DMS53 treated with DMSO at 0.1 percent for 48 hours (cell line): ENCODE results near the gene ZDHHC14.
"Not testable (repeated sequence)": the region's sequence is repeated elsewhere in the genome, so short reads cannot be mapped to it uniquely, and the experiment has no call there.

Source experiments
- DNase-seq: peaks from one replicate; lab custom pipeline; 2025; ENCODE audit not compliant: unreplicated experiment; lab: John Stamatoyannopoulos, UW

The ZDHHC14 gene

DNA sequence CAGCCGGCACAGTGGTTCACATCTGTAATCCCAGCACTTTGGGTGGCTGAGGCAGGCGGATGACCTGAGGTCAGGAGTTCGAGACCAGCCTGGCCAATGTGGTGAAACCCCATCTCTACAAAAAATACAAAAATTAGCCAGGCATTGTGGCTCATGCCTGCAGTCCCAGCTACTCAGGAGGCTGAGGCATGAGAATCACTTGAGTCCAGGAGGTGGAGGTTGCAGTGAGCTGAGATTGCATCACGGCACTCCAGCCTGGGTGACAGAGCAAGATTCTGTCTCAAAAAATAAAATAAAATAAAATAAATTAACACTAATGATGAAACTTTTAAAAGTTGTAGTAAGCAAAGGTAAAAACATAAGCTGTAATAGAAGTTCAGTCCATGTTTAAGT, 82.7 kb downstream of the ZDHHC14 start:
- DNase-seq, result not testable (repeated sequence)

DNA sequence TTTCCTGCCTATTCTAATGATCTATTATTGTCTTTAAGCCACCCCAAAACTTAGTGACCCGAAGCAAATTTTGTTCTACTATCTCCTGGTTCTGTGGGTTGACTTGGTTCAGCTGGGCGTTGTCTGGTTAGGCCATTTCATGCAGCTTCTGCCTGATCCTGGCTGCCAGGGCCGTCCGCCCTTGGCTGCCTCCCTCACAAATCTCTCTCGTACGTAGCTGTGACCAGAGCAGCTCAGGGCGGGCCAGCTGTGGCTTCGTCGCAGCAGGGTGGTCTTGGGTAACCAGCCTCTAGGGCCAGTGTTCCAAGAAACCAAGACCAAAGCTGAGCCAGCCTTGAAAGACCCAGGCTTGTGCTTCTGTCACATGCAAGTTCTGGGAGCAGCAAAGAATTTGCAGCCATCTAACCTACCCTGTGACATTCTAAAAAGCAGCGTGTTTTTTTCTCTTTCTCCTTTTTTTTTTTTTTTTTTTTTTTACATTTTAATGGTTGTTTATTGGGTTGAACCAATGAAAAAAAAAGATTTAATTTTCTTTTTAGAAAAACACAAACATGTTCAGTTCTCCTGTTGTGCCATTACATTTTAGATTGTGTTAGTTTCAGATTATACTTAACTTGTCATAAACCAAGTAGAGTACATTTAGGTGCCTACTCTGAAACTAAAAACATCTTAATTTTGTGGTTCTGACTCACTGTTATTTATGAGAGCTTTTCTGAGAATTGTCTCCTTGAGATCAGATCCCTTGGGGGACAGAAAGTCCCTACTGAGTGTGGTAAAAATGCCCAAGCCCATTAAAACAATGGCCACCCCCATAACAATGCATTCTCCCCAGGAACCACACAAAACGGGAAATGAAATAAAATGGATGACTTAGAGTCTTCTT, 83.9 kb downstream of the ZDHHC14 start:
- DNase-seq, result no peak

DNA sequence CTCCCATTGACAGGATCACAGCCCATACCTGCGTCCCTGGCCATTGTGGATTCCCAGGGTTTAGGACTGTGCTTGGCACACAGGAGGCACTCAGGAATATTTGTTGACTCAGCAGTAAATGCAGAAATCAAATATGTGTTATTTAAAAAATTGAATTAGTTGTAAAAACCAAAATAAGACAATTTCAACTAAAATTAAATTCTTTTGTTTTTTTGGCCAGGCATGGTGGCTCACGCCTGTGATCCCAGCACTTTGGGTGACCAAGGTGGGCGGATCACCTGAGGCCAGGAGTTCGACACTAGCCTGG, 85.3 kb downstream of the ZDHHC14 start:
- DNase-seq, result no peak

DNA sequence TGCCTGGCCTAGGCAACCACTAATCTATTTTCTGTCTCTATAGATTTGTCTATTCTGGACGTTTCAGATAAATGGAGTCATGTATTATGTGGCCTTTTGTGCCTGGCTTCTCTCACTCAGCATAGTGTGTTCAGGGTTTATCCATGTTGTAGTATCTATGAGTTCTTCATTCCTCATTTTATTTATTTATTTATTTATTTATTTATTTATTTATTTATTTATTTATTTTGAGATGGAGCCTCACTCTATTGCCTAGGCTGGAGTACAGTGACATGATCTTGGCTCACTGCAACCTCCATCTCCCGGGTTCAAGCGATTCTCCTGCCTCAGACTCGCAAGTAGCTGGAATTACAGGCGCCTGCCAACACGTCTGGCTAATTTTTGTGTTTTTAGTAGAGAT, 86.3 kb downstream of the ZDHHC14 start:
- DNase-seq, result not testable (repeated sequence)

DNA sequence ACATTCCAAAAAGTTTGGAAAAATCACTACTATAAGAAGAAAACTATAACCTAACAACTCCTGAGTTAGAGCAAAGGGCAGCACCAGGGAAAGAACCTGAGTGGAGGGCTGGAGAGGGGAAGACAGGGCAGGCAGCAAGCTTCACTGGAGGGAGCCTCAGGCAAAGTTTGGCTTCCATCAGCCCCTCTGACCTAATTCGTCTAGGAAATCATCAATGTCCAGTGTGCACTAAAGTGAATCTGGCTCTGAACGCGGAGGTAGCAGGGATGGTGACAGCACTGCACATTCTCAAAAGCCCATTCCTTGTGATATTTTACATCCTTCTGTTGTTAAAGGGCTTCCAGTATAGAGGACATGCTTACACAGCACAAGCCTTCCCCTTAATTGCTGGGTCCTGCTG, 87.1 kb downstream of the ZDHHC14 start:
- DNase-seq, result no peak

DNA sequence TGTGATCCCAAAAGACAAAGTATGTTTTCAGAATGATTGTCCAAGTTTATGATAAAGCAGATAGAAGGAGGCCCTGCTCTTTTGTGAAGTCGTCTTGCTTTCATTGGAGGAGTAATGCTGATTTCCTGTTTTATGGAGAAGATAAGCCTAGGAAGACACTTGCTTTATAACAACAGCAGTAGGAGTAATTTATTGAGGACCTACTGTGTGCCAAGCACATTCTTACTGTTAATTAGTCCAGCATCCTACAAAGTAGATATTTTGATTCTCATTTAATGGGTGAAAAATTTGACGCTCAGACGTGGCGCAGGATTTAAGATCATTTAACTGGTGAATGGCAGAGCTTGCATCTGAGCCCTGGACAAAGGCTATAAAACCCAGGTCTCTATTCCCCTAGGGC, 87.6 kb downstream of the ZDHHC14 start:
- no peak for DNase-seq

DNA sequence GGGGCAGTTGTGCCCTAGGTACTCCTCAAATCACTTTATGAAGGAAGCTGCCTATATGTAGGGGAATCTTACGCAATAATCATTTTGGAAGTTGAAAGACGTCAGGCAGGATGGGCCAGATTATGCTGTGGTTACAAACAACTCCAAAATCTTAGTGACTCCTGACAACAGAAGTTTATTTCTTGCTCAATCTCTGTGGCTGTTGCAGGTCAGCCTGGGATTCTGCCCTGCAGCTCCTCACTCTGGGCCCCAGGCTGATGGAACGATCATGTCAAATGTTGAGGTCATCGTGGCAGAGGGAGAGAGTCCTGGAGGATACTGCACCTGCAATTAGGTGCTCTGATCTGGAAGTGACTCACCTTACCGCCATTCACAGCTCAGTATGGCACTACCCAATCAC, 88.4 kb downstream of the ZDHHC14 start:
- DNase-seq, result no peak

DNA sequence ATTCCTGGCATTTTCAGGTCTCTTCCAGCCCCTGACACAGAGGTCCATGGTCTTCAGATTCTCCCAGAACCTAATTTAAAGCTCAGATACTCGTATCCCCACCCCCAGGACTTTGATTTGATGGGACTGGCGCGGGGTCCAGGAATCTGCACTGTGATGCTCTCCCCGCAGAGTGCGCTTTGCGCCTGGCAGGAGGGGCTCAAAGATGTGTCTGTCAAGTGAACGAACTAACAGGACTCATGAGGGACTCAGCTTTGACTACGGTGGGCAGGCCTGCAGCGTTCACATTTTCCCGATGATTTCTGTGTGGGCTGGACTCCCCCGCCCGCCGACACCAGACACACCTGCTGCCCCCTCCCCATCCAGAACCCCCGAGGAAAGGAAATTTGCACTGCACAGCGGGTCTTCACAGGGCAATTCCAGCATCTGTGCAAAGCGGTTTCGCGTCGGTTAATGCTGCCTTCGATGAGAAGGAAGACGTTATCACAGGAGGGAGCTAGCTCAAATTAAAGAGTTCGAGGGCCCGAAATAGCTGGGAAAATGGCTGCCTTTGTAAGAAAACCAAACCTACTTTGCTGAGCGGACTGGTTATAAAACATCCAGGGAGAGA, 90.2 kb downstream of the ZDHHC14 start:
- no peak for DNase-seq

DNA sequence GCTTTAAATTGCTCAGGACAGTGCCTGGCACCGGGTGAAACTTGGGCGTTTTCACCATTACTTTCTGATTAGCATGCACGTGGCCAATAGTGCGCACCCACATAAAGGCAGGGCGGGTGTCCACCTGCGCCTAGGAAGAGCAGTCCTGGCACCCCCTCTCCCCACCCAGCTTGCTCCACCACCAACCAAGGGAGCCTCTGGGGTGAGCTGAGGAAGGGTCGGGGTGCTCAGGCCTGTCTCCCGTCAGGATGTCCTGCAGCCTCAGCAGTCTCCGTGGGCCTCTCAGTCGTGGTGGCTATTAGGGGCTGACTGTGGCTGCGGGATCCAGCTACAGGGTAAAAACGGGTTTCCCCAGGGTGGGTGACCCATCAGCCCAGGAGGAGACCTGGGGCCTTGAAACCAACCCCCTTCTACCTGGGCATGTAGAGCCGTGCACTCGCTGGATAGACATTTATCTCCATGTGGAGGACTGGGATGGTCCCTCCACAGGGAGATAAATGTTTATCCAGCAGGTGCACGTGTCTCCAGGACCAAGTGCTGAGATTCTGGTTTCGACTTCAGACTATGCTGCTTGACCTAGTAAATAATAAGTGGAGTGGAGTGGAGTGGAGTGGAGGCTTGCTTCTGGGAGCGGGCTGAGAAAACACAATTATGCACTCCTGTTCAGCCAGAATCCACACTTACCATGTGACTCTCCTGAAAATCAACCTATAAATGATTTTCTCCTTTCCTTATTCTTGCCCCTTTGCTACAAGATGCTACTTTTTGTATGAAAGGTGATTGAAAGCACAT, 91.1 kb downstream of the ZDHHC14 start:
- DNase-seq, result no peak

DNA sequence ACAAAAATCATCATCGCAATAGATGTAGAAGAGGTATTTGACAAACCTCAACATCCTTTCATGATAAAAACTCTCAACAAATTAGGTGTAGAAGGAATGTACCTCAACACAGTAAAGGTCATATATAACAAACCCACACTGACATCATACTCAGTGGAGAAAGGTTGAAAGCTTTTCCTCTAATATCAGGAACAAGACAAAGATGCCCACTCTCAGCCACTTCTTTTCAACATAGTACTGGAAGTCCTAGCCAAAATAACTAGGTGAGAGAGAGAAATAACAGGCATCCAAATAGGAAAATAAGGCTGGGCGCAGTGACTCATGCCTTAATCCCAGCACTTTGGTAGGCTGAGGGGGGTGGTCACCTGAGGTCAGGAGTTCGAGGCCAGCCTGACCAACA, 95.8 kb downstream of the ZDHHC14 start:
- no peak for DNase-seq

DNA sequence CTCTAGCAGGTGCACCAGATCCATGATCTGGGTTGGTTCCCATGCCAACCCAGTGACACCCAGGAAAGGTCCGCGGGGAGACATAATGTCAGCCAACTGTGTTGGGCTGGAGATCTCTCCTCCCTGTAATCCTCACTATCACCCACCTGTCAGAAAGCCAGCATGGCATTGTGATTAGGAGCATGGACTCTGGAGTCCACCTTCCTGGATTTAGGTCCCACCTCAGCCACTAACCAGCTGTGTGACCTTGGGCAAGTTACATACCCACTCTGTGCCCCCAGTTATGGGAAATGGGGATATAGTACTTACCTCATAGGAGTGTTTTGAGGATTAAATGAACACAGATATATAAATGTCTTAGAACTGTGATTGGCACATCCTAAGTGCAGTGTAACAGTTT, 97.9 kb downstream of the ZDHHC14 start:
- DNase-seq, result no peak

DNA sequence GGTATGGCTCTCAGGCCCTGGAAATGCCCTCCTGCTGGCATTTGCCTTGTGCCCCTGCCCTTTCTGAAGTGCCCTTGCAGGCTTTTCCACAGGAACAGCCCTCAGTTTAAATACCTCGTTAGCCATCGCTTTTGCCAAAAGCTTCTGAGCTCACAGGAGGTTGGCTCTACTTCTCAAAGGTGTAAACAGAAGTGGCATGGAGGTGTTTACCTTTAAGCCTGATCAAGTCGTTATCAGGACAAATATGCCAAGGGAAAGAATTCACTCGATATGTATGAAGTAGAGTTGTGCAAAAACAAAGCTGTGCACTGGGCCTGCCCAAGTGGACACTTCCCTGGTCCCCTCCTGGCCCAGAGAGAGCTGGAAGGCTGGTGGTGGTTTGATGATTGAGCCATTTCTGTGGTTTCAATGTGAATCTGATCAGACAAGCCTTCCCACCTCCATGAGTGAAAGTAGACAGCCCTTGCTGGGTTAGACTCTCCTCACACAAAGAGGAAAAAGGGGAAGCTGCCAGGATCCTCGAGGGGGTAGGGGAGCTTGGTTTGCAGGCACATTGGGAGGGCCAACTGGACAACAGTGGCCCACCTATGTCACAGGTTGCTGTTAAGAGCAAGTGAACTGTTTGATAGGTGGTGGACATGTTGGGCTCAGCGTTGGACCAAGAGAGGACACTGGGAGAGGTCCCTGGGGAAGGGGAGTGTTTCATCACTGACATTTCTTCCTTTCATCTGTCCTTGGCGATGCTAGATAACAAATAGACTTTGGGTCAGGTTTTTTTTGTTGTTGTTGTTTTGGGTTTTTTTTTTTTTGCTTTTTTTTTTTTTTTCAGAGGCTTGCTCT, 98.7 kb downstream of the ZDHHC14 start:
- DNase-seq, result no peak

DNA sequence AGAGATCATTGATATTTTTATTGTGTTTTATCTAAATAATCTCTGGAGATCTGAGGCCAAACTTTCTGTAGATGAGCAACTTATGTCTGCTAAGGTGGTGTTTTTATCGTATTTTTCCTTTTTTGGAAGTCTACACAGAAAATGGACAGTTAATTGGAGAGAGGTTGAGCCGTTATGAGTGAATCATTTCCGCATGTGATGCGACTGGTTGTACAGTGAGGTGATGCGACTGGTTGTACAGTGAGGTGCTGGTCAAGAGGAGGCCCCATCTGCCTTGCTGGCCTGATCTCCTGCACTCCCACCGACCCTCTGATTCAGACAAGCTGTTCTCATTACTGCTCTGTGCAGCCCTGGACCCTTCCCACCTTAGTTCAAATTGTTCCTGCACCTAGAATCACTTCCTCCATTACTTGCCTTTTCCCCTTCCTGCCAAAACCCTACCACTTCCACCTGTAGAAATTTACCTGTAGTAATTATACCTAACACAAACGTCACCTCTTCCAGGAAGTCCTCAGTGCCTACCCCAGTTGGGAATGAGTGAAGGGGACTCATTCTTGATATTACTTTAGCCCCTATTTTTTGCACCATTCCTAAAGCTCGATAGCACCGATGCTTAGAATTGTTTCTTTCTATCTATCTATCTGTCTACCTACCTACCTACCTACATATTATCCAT, 100.3 kb downstream of the ZDHHC14 start:
- no peak for DNase-seq

DNA sequence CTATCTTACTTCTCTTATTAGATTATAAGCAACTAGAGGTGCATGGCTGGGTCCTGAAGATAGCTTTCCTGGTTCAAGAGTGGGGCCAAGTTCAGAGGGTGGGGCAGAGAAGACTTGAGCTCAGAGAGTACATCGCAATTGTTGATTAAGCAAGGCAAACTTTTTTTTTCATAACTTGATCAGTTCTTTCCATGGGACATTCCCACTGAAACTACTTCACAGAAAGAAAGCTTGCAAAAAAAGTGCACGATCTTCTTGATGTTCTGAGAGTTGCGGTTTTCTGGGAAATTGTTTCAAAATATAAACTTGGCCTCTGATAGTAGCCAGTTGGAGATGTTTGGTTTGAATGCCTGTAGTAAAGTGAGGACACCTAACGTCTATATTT, 100.9 kb downstream of the ZDHHC14 start:
- no peak for DNase-seq

DNA sequence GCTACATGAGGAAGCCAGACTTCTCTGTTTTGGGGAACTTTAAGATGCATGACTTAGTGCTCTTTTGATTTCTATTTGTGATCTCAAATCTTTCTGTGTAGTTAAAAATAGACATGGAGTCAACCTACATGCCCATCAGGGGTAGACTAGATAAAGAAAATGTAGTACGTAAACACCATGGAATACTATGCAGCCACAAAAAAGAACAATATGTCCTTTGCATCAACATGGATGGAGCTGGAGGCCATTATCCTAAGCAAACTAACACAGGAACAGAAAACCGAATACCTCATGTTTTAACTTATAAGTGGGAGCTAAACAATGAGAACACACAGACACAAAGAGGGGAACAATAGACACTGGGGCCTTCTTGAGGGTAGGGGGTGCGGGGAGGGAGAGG, 102.8 kb downstream of the ZDHHC14 start:
- DNase-seq, result no peak

DNA sequence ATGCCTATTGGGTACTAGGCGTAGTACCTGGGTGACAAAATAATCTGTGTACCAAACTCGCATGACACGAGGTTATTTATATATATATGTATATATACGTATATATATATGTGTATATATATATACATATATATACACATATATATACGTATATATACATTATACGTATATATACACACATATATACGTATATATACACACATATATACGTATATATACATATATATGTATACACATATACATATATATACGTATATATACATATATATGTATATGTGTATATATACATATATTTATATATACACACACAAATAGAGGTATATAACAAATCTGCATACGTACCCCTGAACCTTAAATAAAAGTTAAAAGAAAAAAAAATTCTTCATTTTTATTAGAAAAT, 103.2 kb downstream of the ZDHHC14 start:
- DNase-seq, result no peak

DNA sequence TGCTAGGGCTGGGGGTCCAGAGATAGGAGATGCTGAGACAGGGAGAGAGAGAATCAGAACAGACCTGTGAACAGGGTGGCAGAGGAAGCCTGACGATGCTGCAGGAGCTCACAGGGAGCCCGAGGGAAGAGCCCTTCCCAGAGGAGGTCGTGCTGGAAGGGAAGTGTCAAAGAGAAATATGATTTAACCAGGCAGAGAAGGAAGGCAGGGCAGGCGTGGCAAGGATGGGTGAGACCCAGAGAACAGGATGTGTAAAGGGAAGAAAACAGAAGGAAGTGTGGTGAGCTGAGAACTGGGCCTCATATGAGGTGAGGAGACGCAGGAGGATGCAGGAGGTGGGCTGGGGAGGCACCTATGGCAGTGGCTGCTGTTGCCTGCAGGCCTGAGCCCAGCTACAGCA, 105.6 kb downstream of the ZDHHC14 start:
- DNase-seq, result no peak

DNA sequence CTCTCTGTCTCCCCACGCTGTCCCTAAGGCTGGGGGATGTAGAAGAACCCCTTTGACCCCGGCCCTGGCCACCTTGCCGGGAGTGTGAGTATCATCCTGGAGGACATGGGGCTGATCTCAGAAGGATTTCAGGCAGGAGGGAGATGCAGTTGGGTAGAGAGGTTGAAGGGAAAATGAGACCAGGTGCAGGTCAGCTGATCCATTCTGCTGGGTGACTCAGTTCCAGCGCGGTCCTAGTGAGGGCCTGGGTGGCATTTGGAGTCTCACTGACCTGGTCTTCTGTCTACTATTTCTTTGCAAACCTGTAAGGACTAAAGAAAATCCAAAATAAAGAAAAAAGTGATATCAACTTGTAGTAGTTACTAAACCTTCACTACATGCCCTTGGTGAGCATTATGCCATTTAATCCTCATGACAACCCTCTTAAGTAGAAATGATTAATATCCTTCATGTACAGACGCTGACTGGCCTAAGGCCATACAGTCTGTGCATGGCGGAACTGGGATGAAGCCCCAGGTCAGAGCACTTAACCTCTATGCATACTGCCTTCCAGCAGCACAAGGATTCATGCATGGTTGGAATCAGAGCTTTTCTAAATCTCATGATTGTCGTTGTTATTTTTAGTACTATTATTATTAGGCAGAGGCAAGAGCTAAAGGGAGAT, 106.3 kb downstream of the ZDHHC14 start:
- DNase-seq, result no peak

DNA sequence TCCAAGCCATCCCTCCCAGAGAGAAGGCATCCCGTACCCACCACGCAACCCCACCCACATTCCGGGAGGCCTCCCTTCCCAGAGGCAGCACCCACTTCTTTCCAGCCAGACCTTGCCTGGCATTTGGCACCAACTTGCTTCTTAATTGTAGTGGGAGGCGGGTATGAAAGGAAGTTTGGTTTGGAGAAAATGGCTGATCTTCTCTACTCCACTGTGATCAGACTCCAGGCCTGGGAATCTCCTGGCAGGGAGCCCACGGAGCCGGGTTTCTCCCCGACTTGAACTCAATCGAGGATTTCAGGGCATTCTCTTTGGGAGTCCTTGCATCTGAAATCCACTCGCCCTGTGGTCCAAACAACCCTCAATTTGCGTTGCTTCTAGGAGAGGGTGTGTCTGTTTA, 107.1 kb downstream of the ZDHHC14 start:
- DNase-seq, result no peak

DNA sequence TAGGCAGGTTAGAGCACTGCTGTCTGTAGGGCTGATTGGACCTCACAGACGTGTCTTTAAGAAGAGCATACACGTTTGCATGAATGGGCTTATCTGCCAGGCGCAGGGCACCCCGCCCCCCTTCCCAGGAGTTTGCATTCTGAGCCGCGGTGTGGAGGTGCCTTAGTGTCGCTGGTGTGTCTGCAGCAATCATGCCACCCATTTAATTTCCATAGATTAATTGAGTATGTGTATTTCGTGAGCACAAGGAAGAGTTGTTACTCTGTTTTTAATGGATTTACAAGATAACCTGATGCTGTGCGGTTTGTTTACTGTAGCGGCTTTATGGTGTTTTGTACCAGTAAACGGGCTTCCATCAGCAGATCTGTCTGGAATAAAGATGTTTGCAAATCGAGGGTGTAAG, 107.7 kb downstream of the ZDHHC14 start:
- no peak for DNase-seq
